T-helper 1 cell treated with Interleukin-12 subunit alpha and Interleukin-12 subunit beta and Interleukin-4 antibody, amounts not matched to agents 30 ng/mL and 1 ng/mL, for 36 hours (primary cell): ENCODE results near the gene COQ7. TPM values are rescaled to one million over a fixed set of nuclear protein-coding genes. Genes with fewer than 3 reads are reported as not detected.

Experiments
- intact Hi-C: fragments of 100-400 bp; cut with micrococcal nuclease; formaldehyde crosslinking; loops from one replicate; pipeline ENCODE4 v1.15.1; 2024
- total RNA-seq: library from RNA; stranded (reverse); gene quantifications from 2 replicates; pipeline ENCODE4 v1.2.3, GENCODE V29; 2022

Gene COQ7
- total RNA-seq, 1 donor from 2014 or later = 12.2 TPM

DNA sequence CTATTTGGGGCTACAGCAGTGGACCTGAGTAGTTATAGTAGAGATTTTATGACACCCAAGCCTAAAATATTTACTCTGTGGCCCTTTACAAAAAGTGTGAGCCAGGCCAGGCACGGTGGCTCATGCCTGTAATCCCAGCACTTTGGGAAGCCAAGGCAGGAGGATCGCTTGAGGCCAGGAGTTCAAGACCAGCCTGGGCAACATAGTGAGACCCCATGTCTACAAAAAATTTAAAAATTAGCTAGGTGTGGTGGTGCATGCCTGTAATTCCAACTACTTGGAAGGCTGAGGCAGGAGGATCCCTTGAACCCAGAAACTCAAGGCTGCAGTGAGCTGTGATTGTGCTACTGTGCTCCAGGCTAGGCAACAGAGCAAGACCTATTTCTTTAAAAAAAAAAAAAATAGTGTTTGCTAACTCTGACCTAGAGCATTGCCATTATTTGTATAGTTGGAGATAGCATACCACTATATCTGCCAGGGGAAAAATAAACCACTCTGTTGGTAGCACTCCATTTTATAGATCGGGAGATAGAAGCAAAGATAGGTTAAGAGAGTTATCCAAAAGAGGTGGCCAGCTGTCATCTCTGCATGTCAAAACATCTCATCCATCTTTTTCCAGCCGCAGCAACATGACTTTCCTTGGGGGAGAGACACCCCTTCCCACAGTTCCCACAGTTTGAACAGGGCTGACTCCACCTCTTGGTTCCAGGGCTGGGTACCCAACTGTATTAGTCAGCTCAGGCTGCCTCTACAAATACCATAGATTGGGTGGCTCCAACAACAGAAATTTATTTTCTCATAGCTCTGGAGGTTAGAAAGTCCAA, 43.3 kb downstream of the COQ7 start:
- intact Hi-C loops = no loop called here

- intact Hi-C loops = no loop called here
Measured at GRCh38 chr16:19112099-19112407, 44.6 kb downstream of the COQ7 start.

DNA sequence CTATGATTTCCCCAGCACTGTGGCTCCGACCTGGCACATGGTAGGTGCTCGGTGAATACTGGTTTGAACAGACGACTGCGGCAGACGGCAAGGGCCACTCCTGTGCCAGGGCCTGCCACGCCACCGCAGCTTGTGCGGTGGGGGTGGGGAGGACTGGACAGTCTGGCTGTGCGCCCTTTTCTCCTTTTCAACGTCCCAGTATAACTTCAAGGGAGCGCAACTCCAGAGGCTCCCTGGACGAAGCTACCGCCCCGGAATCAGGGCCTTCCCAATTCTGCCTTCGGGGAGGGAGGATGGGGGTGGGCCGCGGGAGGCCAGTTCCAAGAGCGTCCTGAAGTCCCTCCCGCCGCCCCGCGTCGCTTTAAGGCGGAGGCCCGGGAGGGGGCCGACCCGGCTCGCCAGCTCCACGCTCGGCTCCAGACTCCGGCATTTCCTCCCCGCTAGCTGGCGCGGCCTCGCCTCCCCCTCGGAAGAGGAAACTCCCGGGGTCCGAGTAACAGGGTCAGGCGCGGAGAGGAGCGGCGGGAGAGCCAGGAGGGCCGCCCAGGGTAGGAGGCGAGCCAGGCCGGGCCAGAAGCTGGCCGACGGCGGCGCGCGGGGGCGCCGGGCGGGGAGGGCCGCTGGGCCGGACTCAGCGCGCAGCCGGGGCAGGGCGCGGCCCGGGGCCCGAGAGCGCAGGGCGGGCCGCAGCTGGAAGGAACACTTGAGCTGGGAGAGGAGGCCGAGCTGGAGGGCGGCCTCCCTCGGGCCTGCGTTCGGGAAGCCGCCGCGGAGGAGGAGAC, 46.4 kb downstream of the COQ7 start, which contains the start of gene ITPRIPL2:
TSS of gene ITPRIPL2 (plus strand) at position 388 of the 782 bp plus-strand sequence. CDS start 498 bp downstream, outside the sequence.
- intact Hi-C loops = no loop called here

GRCh38 chr16:19114359-19115147, 47.1 kb downstream of the COQ7 start:
- intact Hi-C loops = loop anchor here (5.0 kb wide), 1 partner anchor 408 kb away; the partner anchor contains the start of genes CCP110 and GDE1

DNA sequence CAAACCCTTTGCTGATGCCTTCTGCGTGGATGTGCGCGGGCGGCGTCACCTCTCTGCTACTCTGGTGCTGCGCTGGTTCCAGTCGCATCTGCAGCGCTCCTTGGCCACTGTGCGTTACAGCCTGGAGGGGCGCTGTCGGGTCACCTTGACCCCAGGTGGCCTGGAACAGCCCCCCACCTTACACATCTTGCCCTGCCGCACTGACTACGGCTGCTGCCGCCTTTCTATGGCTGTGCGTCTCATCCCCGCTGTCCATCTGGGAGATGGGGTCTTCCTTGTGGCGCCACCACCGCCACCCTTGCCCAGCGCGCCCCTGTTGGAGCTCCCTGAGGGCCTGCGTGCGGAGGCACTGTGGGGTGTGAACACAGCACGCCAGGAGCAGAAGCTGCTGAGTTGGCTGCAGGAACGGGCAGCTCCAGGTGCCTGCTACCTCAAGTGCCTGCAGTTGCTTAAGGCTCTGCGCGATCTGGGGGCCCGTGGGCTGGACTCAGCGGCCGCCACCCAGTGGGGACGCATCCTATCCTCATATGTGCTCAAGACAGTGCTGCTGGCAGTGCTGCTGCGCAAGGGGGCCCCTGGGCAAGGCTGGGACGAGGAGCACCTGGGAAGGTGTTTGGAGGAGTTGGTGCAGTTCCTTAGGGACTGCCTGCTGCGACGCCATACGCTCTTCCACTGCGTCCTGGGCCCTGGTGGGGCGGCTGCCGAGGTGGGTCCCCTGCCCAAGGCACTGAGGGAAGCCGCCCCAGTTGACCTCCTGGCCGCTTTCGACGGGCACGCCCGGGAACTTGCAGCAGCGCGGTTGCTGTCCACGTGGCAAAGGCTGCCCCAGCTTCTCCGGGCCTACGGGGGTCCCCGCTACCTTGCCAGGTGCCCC, 48.0 kb downstream of the COQ7 start:
- intact Hi-C loops = loop anchor here (5.0 kb wide), 1 partner anchor 407 kb away; the partner anchor contains the start of genes CCP110 and GDE1

DNA sequence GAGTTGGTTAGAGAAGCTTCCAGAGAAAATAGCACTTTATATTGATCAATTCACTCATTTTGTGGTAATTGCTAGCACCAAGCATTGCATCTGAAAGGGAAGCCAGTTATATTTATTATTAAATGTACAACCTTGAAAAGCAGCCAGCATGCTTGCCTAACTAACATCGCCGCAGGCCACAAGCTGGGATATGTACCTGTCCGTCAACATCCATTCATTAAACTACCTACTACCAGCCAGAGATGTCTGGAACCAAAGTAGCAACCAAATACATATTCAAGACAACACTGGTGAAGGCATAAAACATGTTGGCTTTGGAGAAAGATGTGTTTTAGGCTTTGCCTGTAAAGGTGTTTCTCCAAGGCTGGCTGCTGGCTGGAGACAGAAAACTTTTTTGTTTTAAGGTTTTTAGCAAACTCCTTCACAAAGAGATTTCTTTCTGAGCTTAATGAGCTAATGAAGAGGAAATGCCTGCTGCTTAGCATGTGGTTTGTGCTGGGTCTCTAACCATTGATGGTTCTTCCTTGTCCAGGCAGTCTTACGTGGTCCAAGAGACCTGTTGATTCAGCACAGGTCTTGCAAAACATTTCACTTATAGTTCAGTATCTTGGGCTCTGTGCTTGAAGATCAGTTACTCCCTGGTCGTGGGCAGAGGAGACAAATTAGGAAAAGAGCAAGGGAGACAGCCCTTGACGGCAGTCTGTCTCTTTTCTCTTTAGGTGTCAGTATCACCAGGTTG, 49.5 kb downstream of the COQ7 start:
- intact Hi-C loops = loop anchor here (5.0 kb wide), 1 partner anchor 405 kb away; the partner anchor contains the start of genes CCP110 and GDE1

GRCh38 chr16:19118938-19119431, 51.6 kb downstream of the COQ7 start:
- intact Hi-C loops = loop anchor here (1.0 to 5.0 kb wide), 2 partner anchors 11 to 403 kb away; partner anchors contain the start of genes CCP110 and GDE1

GRCh38 chr16:19119564-19119963, 52.1 kb downstream of the COQ7 start:
- intact Hi-C loops = loop anchor here (1.0 to 5.0 kb wide), 2 partner anchors 11 to 403 kb away; partner anchors contain the start of genes CCP110 and GDE1

DNA sequence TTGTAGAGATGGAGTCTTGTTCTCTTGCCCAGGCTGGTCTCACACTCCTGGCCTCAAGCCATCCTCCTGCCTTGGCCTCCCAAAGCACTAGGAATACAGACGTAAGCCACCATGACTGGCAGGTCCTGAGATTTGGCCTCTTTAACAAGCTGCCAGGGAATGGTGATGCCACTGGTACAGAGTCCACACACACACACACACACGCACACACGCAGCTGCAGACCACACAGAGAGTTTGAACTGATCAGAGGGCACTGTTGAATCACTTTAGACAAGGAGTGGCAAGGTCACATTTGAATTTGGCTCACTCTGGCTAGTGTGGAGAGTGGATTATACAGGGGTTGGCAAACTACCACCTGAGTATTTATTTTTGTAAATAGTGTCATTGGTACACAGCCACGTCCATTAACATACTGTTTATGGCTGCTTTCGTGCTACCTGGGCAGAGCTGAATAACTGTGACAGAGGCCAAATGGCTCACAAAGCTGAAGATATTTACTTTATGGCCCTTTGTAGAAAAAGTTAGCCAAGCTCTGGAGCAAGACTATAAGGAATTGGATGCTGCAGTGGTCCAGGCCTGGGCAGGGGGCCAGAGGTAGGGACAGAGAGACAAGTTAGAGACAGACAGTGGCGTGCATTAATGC, 56.2 kb downstream of the COQ7 start:
- intact Hi-C loops = no loop called here

GRCh38 chr16:19126300-19126699, 58.9 kb downstream of the COQ7 start:
- intact Hi-C loops = no loop called here

- intact Hi-C loops = no loop called here
Measured at GRCh38 chr16:19127205-19127604, 59.8 kb downstream of the COQ7 start.

DNA sequence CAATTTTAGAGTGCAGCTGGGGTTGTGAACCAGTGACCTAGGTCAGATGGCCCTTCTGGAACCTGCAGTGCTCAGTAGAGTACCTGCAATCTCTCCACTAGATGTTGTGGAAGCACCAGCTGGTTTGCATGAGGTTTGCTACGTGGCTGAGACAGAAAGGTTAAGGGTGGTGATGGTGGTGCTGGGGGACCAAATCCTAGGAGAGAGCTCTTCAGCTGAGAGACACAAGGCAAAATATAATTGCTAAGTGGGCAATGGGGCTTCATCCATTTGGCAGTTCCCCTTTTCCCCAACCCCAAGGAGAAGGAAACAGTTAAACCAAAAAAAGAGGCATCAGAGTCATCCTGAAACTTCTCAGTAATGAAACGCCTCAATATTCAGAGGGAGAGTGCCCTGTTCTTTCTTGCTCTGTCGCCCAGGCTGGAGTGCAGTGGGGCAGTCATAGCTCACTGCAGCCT, 60.3 kb downstream of the COQ7 start:
- intact Hi-C loops = no loop called here

DNA sequence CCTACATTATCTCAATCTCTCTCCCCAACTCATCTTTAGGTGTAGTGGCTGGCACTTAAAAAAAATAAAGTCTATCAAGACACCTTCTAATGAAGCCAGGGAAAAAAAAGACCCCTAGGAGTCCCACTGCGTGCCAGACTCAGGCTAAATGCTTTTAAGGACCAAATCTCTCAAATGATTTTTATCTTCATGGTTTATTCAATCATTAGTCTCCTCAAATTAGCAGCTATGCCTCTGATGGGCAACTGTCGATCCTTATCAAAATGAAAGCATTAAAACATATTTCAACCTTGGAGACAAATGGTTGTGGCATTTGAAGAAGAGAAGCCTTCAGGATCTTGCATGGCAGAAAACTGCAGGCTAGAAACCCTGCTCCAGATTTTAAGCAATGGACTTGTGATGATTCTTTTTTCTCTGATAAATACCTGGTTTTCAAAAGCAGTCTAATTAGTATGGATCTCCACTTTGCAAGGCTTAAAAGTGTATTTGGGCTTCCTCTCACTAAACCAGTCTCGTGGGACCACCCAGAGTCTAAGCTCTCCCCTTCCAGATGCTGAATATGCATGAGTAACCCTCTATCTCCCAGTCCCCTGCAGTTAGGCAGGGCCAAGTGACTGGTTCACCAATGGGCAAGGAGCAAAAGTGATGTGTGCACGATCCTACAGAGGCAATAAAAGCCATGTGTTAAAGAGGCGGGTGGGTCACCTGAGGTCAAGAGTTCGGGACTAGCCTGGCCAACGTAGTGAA, 61.2 kb downstream of the COQ7 start:
- intact Hi-C loops = no loop called here

Other genes with a start within 250 kb of the COQ7 start
- 162 and 186 TPM in 2 replicates for gene SMG1, start 141.2 kb upstream of the COQ7 start, total RNA-seq
- gene TMC7, start 83.7 kb upstream of the COQ7 start, total RNA-seq = 0.07 TPM in 1 of 2 replicates, not detected in the other
- 12.9 and 13.7 TPM in 2 replicates for gene ITPRIPL2, start 46.4 kb downstream of the COQ7 start, total RNA-seq
- gene SYT17, start 100.6 kb downstream of the COQ7 start, total RNA-seq = not detected in 2 replicates
- not detected in 2 replicates for gene CLEC19A, start 218.1 kb downstream of the COQ7 start, total RNA-seq